ENCODE measurements around the gene C8G.

The C8G gene

GRCh38 chr9:136956604-136957003, 11.6 kb downstream of the C8G start:
- H3K4me3 ChIP-seq: no peak overlapping the region
- no peak for TF ChIP-seq CTCF (IDR thresholded peaks at IDR 0.05)
- H3K4me1 ChIP-seq: peaks cover 0 to 10% (median 8%) of the 10 kb centered on the region in 4 donors
- no peak overlapping the region for H3K27ac ChIP-seq
- intact Hi-C loops (cut with DNase I; ENCODE audit: low total_unique reads): no loop called here
- H3K36me3 ChIP-seq: no peaks in the 10 kb centered on the region
- H3K27me3 ChIP-seq: no peaks in the 10 kb centered on the region
- no peaks in the 10 kb centered on the region for H3K9me3 ChIP-seq
- DNase-seq: no peak

- intact Hi-C loops (cut with DNase I; ENCODE audit: low total_unique reads): no loop called here
- DNase-seq: no peak
- Histone ChIP-seq H3K9me3 (no peaks in the 10 kb centered on the region), H3K4me3 (no peak overlapping the region), H3K36me3 (no peaks in the 10 kb centered on the region), H3K27ac (no peak overlapping the region), H3K27me3 (no peaks in the 10 kb centered on the region), H3K4me1 (peaks cover 0 to 13% (median 10%) of the 10 kb centered on the region in 4 donors)
- TF ChIP-seq CTCF (IDR thresholded peaks at IDR 0.05): no peak
Observed at GRCh38 chr9:136957461-136957860, 12.4 kb downstream of the C8G start.

- TF ChIP-seq CTCF (IDR thresholded peaks at IDR 0.05): no peak
- H3K4me3 ChIP-seq: no peak overlapping the region
- H3K27ac ChIP-seq: no peak overlapping the region
- peaks cover 0 to 13% (median 10%) of the 10 kb centered on the region in 4 donors for H3K4me1 ChIP-seq
- no peaks in the 10 kb centered on the region for H3K9me3 ChIP-seq
- no peaks in the 10 kb centered on the region for H3K36me3 ChIP-seq
- H3K27me3 ChIP-seq: no peaks in the 10 kb centered on the region
- DNase-seq: no peak
- intact Hi-C loops (cut with DNase I; ENCODE audit: low total_unique reads): no loop called here
Observed at GRCh38 chr9:136957901-136958300, 12.9 kb downstream of the C8G start.

- no peaks in the 10 kb centered on the region for H3K9me3 ChIP-seq
- TF ChIP-seq CTCF (IDR thresholded peaks at IDR 0.05): no peak
- H3K36me3 ChIP-seq: no peaks in the 10 kb centered on the region
- intact Hi-C loops (cut with DNase I; ENCODE audit: low total_unique reads): no loop called here
- DNase-seq: no peak
- no peaks in the 10 kb centered on the region for H3K27me3 ChIP-seq
- H3K4me1 ChIP-seq: peaks cover 0 to 13% (median 10%) of the 10 kb centered on the region in 4 donors
- H3K27ac ChIP-seq: no peak overlapping the region
- no peak overlapping the region for H3K4me3 ChIP-seq
Observed at GRCh38 chr9:136958473-136958872, 13.4 kb downstream of the C8G start.

- intact Hi-C loops (cut with DNase I; ENCODE audit: low total_unique reads): no loop called here
- no peaks in the 10 kb centered on the region for H3K9me3 ChIP-seq
- TF ChIP-seq CTCF (IDR thresholded peaks at IDR 0.05): no peak
- H3K4me1 ChIP-seq: peaks cover 0 to 13% (median 10%) of the 10 kb centered on the region in 4 donors
- DNase-seq: no peak
- no peaks in the 10 kb centered on the region for H3K36me3 ChIP-seq
- no peak overlapping the region for H3K27ac ChIP-seq
- no peak overlapping the region for H3K4me3 ChIP-seq
- no peaks in the 10 kb centered on the region for H3K27me3 ChIP-seq
Observed at GRCh38 chr9:136958898-136959850, 14.1 kb downstream of the C8G start.
